Medulla oblongata (tissue), 1 donor: ENCODE measurements around the gene LRRC55.

Source experiments
- DNase-seq: peaks from one replicate; pipeline ENCODE4 v3.0.0-alpha.2; 2015; ENCODE audit errors: extremely low spot score

The LRRC55 gene, protein sequence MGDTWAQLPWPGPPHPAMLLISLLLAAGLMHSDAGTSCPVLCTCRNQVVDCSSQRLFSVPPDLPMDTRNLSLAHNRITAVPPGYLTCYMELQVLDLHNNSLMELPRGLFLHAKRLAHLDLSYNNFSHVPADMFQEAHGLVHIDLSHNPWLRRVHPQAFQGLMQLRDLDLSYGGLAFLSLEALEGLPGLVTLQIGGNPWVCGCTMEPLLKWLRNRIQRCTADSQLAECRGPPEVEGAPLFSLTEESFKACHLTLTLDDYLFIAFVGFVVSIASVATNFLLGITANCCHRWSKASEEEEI

DNA sequence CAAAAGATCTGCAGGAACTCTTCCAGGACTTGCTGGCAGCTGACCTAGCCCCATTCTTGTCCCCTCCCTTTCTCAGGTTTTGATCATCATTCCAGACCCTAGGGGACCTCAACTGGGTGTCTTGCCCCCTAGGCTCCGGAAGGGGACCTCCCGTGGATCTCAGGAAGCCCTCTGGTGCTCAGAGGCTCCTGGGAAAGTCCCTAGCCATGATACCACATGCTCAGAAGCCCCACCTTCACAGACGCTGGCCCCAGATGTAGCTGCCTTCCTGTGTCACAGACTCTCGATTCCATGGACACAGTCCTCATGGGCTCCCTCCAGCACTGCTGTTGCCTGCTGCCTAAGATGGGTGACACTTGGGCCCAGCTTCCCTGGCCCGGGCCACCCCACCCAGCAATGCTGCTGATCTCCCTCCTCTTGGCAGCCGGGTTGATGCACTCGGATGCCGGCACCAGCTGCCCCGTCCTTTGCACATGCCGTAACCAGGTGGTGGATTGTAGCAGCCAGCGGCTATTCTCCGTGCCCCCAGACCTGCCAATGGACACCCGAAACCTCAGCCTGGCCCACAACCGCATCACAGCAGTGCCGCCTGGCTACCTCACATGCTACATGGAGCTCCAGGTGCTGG lies at the start of gene LRRC55:
LRRC55 (plus strand) TSS at position 276 of the 628 bp plus-strand sequence; CDS start at position 346, 70 bp downstream.
- no peak for DNase-seq

DNA sequence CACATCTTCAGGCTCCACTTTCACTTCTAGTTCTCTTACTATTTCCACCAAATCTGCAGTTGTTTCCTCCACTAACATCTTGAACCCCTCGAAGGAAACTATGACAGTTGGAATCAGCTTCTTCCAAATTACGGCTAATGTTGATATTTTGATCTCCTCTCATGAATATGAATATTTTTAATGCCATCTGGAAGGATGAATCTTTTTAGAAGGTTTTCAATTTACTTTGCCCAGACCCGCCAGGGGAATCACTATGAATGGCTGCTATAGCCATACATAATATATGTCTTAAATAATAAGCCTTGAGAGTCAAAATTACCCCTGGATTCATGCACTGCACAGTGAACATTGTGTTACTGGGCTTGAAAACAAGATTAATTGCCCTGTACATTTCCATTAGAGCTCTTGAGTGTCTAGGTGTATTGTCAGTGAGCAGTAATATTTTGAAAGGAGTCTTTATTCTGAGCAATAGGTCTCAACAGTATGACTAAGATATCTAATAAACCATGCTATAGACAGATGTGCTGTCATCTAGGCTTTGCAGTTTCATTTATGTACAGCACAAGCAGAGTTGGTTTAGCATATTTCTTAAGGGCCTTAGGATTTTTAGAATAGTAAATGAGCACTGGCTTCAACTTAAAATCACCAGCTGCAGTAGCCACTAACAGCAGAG lies 48.3 kb upstream of the LRRC55 start:
- DNase-seq, result no peak

DNA sequence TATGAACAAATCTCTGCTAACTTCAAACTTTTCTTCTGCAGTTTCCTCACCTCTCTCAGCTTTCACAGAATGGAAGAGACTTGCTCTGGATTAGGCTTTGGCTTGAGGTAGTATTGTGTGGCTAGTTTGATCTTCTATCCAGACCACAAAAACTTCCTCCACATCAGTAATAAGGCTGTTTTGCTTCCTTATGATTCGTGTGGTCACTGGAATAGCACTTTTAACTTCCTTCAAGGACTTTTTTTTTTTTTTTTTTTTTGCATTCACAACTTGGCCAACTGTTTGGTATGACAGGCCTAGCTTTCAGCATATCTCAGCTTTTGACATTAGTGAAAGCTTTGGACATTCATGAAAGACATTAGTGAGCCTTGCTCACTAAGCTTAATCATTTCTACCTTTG lies 47.5 kb upstream of the LRRC55 start:
- no peak for DNase-seq

DNA sequence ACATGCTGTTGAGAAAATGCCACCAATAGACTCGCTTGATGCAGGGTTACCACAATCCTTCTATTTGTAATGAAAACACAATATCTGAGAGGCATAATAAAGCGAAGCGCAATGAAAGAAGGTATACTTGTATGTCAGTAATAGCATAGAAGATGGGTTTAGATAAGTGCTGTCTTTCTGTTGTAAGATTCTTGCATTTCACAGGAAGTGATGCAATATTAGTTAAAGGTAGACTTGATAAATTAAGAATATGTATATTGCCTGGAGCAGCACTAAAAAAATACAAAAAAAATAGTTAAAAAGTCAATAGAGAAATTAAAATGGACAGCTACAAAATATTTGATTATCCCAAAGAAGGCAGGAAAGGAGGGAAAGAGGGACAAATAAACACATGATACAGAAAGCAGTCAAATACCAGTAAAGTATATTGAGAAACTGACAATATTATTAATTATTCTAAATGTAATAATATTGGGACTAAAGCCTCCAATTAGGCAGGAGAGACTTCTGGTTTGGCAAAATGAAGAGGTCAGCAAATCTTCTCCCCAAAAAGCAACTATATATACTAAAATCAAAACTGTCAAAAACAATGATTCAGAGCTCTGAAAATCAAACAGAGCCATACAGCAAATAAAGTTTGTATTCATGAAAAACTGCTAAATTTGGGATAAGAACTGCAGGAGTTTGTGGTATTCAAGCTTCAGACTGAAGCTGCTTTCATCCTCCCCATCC lies 46.6 kb upstream of the LRRC55 start:
- no peak for DNase-seq

DNA sequence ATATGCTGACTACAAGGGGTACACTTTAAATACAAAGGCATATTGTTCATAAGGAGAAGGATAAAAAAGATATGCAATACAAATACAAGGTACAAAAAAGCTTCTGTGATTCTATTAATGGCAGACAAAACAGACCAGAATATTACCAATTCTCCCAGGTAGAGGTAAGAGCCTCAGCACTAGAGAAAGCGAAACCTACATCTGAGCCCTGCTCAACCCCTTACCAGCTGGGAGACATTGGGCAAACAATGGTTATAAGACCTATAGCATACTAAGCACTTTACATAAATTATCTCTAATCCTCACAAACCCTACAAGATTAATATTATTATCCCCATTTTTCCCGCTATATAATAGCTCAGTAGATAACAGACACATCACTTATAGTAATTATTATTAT lies 41.2 kb upstream of the LRRC55 start:
- no peak for DNase-seq

DNA sequence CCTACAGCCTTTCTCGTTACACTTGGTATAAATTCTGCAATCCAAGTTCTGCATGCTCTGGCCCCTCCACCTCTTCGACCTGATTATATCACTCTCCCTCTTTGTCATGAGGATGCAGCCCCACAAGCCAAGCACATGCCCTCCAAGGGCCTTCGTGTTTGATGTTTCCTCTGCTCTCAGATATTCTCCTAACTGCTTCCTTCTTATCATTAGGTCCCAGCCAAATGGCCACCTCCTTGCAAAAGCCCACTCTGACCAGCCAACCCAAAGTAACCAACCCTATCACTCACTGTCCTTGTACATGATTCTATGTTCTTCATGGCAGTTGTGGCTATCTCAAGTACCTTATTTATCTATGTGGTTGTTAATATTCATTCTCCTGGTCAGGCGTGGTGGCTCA lies 38.3 kb upstream of the LRRC55 start:
- no peak for DNase-seq

DNA sequence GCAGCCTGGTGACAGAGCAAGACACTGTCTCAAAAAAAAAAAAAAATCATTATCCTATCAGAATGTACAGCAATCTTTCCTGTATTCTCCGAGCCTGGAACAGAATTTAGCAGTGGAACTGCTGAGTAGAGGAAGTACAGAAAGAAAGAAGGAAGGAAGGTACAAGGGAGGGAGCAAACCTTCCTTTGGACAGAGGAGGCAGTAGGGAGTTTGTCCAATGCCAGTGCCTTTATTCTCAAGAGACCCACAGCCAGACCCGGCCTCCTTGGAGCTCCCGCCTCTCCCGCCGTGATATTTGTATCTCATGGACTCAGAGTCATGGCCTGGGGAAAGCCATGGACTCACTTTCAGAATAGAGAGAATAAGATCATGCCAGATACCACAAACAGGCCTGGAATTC lies 37.7 kb upstream of the LRRC55 start:
- no peak for DNase-seq

DNA sequence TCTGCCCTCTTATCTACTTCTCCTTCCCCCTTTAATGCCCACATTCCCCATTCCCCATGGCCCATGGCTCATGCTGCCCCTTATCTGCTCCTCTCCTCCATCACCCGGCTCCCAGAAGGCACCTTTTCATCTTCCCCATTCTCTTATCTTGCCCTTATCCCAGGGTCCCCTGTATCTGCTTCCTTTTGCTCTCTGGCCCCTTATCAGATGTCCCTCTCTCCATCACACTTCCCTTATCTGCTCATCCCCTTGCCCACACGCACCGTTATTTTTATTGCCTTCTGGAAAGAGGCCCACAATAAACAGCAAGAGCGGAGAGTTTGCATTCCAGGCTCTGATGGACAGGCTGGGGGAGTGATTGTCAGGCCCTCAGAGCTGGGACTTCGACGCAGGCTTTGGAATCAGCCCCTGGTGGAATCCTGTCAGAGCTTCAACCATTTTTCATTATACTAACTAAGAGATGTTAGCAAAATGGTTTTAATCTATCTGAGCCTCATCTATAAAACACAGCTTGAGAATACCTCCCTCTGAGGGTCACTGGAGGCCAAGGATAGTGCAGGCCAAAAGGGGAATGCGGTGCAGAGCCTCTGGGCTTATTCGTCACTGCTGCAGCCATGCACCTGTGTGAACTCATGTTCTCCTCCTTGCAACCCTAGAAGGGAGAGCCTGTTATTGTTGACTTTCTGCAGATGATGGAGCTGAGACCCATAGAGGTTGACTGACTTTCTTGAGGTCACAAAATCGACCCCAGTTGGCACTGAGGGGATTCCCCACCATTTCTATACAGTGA lies 37.0 kb upstream of the LRRC55 start:
- no peak for DNase-seq

DNA sequence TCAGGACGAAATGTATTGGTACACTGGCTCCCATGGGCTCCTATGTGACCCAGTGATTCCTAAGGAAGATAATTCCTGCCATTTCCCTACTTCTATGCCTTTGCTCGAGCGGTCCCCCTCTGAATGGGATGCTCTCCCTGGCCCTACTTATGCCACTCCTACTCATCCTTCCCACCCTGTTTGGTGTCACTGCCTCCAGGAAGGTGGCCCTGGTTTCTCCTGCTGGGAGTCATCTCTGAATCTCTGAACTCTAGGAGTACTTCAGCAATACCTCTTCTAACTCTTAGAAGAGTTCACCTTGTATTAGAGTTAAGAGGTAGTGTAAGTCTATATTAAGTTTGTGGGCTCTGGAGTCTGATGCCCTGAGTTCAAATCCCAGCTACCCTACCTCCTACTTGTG lies 35.5 kb upstream of the LRRC55 start:
- no peak for DNase-seq

DNA sequence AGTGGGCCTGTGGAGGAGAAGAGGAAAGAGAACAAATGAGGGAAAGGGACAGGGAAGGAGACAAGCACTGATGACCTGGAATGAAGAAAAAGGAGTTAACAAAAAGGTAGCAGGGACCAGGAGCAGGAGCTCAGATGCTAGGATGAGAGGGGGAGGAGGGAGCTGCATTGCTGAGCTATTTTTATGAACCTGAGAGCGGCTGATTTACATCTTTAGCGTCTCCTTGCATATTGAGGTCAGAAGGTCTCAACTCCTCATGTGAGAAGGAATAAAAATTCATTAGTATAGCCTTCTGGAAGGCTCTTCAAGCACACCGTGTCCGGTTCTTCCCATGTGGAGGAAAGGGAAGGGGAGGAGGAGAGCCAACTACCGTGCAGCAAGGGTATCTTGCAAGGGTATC lies 33.1 kb upstream of the LRRC55 start:
- no peak for DNase-seq

DNA sequence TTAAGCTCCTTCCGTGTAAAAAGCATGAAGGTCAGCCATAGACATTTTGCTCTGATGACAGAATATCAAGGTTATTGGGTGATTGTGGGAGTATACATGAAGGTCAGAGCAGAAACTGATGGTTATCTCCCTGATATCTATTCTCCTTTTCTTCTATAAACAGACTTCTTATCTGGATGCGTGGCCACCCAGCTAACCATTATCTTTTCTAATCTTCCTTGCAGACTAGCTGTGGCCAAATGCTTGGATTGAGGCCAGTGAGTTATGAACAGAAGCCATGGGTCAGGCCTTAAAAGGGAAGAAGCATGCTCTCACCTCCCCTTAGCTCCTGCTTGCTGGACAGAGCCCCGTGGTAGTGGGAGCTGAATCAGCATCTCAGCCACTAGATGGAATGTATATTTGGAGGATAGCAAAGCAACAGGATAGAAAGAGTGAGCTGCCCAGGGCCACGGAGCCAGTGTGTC lies 31.3 kb upstream of the LRRC55 start:
- no peak for DNase-seq

DNA sequence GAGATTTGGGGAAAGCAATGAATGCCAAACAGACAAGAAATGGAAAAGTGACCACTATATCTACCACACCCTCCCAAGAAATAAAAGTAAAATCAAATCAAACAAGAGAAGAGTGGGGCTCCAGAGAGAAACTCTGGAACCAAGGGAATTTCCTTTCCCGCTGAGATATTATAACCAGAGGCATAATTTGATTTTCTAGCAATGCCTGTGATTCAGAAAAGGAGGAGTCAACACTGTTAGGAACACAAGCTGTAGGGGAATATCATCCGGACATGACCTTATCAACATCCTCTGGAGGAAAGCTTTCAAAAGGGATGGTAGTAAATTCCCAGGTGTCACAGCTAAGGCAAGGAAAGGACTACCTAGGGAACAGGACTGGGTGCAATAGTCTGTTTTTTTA lies 29.6 kb upstream of the LRRC55 start:
- no peak for DNase-seq

DNA sequence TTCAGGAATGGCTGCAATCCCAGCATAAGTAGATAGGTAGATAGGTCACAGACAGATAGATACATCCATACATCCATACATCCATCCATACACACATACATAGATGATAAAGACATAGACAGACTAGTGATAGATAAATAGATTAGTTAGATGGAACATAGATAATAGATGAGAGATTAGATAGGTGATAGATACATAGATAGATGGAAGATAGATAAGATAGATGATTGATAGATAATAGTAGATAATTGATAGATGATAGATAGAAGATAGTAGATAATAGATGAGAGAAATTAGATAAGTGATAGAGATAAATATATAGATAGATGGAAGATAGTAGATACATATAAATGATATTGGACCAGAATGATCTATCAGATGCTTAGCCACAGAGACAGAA lies 28.3 kb upstream of the LRRC55 start:
- no peak for DNase-seq

DNA sequence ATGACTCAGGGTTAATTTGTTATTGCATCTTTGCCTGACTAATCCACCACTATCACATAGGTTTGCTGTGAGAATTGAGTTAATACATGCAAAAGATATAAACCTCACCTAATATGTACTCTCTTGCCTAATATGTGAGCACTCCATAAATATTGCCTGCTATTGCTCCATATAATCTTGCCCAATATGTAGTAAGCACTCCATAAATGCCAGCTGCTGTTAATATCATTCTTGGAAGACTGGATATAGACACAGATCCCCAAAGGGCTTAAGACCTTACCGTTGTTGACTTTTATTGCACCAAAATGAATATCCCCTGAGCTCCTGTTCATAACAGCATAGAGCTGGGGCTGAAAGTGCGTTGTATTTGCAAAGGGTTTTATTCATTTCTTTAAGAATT lies 27.0 kb upstream of the LRRC55 start:
- no peak for DNase-seq

DNA sequence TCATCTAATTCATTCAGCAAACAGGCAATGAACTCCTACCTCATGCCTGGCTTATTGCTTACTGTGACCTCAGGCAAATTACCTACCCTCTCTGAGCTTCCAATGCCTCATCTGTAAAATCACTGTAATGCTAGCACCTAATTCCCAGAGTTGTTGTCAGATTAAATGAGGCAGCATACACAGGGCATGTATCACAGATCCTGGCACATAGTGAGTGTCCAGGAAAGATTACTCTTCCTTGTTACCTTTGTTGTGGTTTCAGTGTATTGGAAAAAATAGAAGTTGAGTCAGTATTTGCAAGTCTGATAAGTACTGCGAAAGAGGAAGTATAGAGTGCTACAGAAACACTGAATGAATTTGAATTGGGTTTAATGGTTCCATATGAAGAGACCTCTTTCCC lies 26.4 kb upstream of the LRRC55 start:
- DNase-seq, result no peak

DNA sequence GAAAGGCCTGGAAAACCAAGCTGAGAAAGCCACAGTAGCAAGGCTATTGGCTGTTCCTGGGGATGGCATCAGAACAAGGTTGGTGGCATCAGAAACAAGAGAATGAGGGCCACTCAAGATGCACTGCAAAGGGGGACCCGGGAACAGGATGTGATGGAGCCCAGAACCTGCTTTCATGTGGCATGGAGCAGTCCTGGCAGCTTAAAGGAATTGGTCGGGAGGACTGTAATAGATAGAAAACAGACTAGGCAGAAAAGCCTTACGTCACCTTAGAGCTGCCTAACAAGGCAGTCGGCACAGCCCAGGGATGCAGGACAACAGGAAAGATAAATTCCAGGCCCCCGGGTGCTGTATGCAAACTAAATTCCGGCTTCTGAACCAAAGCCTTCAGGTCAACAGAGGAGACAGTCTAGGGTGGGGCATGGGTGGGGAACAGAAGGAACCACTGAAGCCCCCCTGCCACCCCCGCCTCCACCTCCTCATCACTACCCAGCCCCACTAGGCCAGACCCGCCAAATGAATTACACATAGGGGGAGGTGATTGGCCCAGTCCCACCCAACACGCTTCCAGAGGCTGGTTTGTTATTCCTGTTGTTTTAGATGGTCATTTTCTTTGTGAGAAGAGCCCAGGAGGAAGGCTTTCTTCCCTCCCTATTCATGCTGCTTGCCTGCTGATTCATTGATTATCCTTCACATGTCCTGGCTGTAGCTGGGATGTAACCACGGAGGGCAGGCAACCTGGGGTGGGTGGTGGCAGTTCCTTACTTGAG lies 25.7 kb upstream of the LRRC55 start:
- no peak for DNase-seq

DNA sequence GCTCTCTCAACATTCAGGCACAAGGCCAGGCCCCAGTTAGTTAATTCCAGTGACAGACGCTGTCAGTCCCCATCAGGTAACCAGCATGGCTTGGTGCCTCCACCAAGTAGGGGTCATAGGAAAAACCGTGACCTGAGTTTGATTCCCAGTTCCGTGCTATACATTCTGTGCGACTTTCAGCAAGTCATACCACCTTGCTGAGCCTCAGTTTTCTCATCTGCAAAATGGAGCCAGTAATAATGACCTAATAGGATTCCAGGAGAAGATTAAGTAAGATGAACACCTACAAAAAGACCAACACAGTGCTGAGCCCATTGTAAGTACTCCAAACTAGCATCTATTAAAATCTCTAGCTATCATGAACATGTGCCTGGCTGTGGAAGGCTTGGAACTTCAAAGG lies 24.8 kb upstream of the LRRC55 start:
- DNase-seq, result no peak

DNA sequence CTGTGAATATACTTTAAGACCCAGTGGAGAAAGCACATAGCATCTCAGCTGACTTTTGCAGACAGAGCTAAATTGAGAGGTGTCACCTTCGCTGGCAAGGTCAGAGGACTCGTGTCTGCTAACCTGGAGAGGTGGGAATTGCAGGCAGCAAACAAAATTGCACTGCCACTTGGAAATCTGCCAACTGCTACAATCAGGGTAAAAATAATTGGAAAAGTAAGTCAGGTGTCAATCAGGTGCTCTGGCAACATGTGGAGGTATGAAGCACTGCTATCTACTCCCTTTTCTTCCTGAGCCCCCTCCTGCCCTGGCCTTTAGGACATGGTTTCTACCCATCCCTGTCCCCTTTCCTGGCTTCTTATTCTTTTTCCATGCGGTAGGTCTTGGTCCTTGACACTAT lies 24.1 kb upstream of the LRRC55 start:
- no peak for DNase-seq

DNA sequence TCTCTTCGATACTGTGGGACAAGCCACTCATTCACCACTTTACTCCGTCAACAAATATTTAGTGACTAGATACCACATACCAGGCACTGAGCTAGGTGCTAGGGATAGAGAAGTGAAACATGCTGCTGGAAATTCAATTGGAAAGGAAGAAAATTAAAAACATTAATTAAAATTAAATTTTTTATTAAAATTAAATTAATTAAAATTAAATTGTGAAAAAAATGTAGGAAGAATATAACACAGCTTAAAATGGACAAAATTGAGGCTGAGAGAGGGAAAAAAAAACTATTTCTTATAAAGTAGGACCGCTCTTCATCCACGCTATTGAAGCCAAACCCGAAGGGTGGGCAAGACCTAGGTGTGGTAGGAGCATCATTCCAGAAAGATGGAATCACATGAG lies 23.6 kb upstream of the LRRC55 start:
- DNase-seq, result no peak

DNA sequence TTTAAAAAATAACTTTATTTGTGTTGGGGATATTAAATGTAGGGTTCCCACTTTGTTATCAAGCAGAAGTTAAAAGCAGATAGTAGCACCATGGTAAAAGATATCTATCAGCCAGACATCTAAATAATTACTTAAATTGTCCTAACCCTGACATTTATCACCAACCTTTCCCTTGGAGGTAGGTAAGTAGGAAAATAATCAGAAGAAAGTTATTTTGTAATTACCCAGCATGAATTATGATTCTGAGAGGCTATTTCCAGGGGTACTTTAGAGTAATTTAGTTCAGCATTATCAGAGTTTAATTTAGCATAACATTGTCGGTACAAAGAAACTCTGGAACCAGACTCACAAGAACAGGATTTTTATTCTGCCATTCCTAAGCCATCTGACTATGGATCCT lies 23.2 kb upstream of the LRRC55 start:
- DNase-seq, result no peak

DNA sequence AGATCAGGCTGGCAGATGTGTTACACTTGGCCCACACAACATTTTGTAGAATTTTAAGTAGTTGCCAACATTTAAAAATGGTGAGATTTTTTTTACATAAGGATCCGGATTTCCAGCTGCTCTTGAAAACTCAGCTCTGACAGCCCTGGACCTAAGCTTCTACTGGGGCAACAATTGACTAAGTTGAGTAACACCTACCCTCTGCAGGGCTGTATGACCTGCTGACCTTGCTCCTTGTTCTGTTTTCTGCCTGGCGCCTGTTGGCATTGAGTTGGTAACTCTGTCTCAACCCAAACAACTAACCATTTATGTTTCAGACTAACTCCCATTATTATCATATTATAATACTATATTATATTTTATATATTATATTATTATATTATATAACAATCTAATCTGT lies 21.1 kb upstream of the LRRC55 start:
- no peak for DNase-seq
